MCF 10A (cell line): ENCODE measurements around the gene SUSD1. TPM values are rescaled to one million over a fixed set of nuclear protein-coding genes. Genes with fewer than 3 reads are reported as not detected.

Experiments used
- BruUV-seq: library from RNA; stranded (reverse); fragments of 400-500 nt; replicated peaks from 2 replicates; lab custom pipeline; 2021; lab: Mats Ljungman, UMichigan
- CTCF ChIA-PET: fragments of 300-600 bp; sonication (Branson Sonifier 250); formaldehyde crosslinking; extraction: SDS; loops from one replicate; lab custom pipeline; 2021; ENCODE audit warnings: antibody characterized with exemption, inconsistent platforms; lab: Yijun Ruan, JAX
- POLR2A ChIA-PET: fragments of 300-600, 350-650 bp; sonication (Branson Sonifier 250); formaldehyde crosslinking; extraction: SDS; loops from one replicate; lab custom pipeline; 2020; ENCODE audit warnings: antibody characterized with exemption, inconsistent platforms; lab: Yijun Ruan, JAX
- DNase-seq: peaks from one replicate; pipeline ENCODE4 v3.0.0-alpha.2; 2018; ENCODE audit not compliant: unreplicated experiment
- H3K27ac Mint-ChIP-seq: one replicate; pipeline ENCODE4 v1.8.0; 2022; ENCODE audit warnings: mild to moderate bottlenecking, low read depth, mixed read lengths; ENCODE audit not compliant: unreplicated experiment
- H3K27me3 Mint-ChIP-seq: one replicate; pipeline ENCODE4 v1.8.0; 2022; ENCODE audit warnings: mixed read lengths; ENCODE audit not compliant: insufficient read depth, unreplicated experiment
- H3K36me3 Mint-ChIP-seq: one replicate; pipeline ENCODE4 v1.8.0; 2022; ENCODE audit warnings: mild to moderate bottlenecking, moderate library complexity, mixed read lengths; ENCODE audit not compliant: insufficient read depth, unreplicated experiment
- H3K4me1 Mint-ChIP-seq: one replicate; pipeline ENCODE4 v1.8.0; 2022; ENCODE audit warnings: mixed read lengths; ENCODE audit not compliant: insufficient read depth, unreplicated experiment
- H3K4me3 Mint-ChIP-seq: one replicate; pipeline ENCODE4 v1.8.0; 2022; ENCODE audit warnings: mild to moderate bottlenecking, moderate library complexity, mixed read lengths; ENCODE audit not compliant: unreplicated experiment
- H3K9me3 Mint-ChIP-seq: one replicate; pipeline ENCODE4 v1.8.0; 2022; ENCODE audit warnings: mixed read lengths; ENCODE audit not compliant: unreplicated experiment
- CTCF ChIP-seq: fragments of 200-600 bp; IDR thresholded peaks from one replicate; pipeline ENCODE4 v1.8.0; 2022; ENCODE audit warnings: antibody characterized with exemption, mild to moderate bottlenecking; ENCODE audit not compliant: unreplicated experiment
- intact Hi-C: fragments of 100-400 bp; cut with micrococcal nuclease; formaldehyde crosslinking; loops from 2 replicates; pipeline ENCODE4 v1.14.1; 2022
- total RNA-seq: library from RNA; stranded (reverse); gene quantifications from 2 replicates; pipeline ENCODE4 v1.2.3, GENCODE V29; 2022

SUSD1 gene
- total RNA-seq, 1 experiment from 2014 or later, result 2.0 TPM

DNA sequence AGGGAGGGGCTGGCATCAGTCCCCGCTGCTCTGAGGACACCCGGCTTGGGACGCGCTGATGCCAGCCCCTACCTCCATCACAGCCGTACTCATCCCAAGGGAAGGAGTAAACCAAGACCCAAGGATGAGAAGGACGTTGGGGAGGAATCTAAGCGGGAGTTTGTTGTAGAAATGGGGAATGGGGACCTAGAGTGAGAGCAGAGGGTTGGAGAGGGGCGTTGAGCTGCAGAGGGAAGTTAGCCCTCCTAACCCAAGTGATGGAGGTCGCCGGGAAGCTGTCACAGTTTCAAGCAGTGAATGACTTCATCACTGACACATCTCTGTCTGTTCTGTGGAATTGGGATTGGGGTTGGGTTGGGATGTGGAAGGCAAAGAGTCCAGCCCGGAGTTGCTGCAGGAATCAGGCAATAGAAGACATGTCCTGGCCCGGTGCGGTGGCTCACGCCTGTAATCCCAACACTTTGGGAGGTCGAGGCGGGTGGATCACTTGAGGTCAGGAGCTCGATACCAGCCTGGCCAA, 759 bp upstream of the SUSD1 start:
- no peak for TF ChIP-seq CTCF
- no peaks in the 10 kb centered on the region for H3K9me3 Mint-ChIP-seq
- intact Hi-C loops, result loop anchor here (2.0 kb wide), 1 partner anchor 157 kb away; the partner anchor contains the start of gene PTBP3
- DNase-seq, result no peak
- H3K4me3 Mint-ChIP-seq, result peak overlapping the region; percentile 35
- POLR2A ChIA-PET, result no interaction called here
- H3K4me1 Mint-ChIP-seq, result no peaks in the 10 kb centered on the region
- no TSS peak for BruUV-seq
- CTCF ChIA-PET, result interaction anchor here (0.5 to 2.1 kb wide), 5 partner anchors 13 to 644 kb away, joined by 3 to 6 read pairs (median 3); no protein-coding TSS in a partner anchor
- H3K36me3 Mint-ChIP-seq, result peaks cover 6% of the 10 kb centered on the region
- no peaks in the 10 kb centered on the region for H3K27me3 Mint-ChIP-seq
- H3K27ac Mint-ChIP-seq, result no peak overlapping the region

DNA sequence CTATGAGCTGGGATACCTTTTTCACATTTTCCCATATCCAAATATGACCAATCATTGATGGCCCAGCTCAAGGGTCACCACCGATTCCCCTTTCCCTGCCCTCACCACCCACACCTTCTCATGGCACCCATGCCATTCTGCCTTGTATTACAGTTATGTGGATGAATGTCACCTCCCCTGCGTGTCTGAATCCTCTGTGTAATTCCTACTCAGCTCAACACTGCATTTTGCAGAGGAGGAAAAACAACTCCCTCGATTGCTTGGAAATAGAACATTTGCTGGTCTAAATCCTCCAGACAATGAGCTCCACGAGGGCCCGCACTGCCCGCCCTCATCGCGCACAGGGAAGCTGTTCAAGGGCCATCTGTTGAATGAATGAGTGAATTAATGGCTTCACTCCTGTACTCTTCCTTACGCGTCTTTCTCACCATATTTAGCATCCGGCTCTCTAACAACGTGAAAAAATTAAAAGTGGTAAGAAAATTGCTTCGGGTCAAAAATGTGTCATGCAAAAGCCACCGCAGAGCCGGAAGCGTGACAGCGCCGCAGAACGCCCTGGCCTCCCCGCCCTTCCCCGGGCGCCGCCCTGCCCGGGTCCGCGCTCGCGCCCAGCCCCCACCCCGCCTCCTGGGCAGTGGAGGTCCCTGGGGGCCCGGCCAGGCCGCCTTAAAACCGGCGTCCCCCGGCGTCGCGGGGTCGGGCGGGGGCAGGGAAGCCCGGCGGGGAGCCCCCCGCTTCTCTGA, 704 bp downstream of the SUSD1 start:
- no peaks in the 10 kb centered on the region for H3K9me3 Mint-ChIP-seq
- intact Hi-C loops, result loop anchor here (2.0 kb wide), 1 partner anchor 158 kb away; the partner anchor contains the start of gene PTBP3
- BruUV-seq, result no TSS peak
- H3K27me3 Mint-ChIP-seq, result no peaks in the 10 kb centered on the region
- peak overlapping the region; percentile 71 for H3K4me3 Mint-ChIP-seq
- no peaks in the 10 kb centered on the region for H3K4me1 Mint-ChIP-seq
- POLR2A ChIA-PET, result interaction anchor here (1.0 to 1.5 kb wide), 2 partner anchors 159 to 162 kb away, joined by 3 to 7 read pairs; partner anchors contain the start of gene PTBP3
- peaks cover 6% of the 10 kb centered on the region for H3K36me3 Mint-ChIP-seq
- no peak for TF ChIP-seq CTCF
- CTCF ChIA-PET, result interaction anchor here (0.6 to 1.6 kb wide), 4 partner anchors 9 to 645 kb away, joined by 3 read pairs; no protein-coding TSS in a partner anchor
- H3K27ac Mint-ChIP-seq, result no peak overlapping the region
- DNase-seq, result peak; percentile 52

DNA sequence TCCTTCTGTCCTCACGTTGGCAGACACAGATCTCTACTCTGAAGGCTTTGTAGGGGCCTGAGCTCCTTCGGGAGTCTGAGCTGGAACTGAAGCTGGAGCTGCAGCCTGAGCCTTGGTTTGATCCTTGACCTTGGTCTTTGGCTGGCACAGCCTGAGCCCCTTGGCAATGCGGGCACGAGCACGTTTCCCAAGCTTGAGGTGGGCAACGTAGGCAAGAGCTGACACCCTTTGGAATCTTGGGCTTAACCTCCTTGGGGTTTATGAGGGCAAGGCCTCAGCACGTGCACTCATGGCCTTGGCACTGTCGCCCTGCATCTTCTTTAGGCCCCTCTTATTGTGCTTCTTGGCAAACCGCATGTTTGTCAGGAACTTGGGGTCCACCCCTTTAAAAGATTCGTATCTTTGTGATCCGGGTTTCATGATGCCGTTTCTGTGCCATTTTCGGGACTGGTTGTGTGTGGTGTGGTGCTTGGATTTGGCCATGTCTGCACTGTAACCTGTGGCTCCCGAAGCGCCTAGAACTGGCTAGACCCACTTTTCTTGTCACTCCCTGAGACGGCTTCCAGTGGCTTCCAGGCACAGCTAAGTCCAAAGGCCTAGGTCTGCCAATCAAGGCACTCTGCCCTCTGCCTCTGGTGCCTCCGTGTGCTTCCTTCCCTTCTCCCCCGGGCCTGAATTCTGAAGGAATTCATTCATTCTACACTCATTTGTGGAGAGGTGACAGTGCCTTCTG, 1.4 kb downstream of the SUSD1 start:
- H3K36me3 Mint-ChIP-seq, result peaks cover 6% of the 10 kb centered on the region
- no peak for TF ChIP-seq CTCF
- H3K9me3 Mint-ChIP-seq, result no peaks in the 10 kb centered on the region
- no peaks in the 10 kb centered on the region for H3K27me3 Mint-ChIP-seq
- ChIA-PET CTCF (interaction anchor here (0.6 kb wide), 2 partner anchors 8 to 186 kb away, joined by 3 read pairs; no protein-coding TSS in a partner anchor), POLR2A (interaction anchor here (1.0 to 1.5 kb wide), 2 partner anchors 160 to 163 kb away, joined by 3 to 7 read pairs; partner anchors contain the start of gene PTBP3)
- H3K4me3 Mint-ChIP-seq, result no peak overlapping the region
- H3K4me1 Mint-ChIP-seq, result no peaks in the 10 kb centered on the region
- H3K27ac Mint-ChIP-seq, result no peak overlapping the region
- intact Hi-C loops, result loop anchor here (2.0 kb wide), 1 partner anchor 159 kb away; the partner anchor contains the start of gene PTBP3
- no peak for DNase-seq
- BruUV-seq, result no TSS peak
